Measurements from ENCODE around the gene VWF.

DNA sequence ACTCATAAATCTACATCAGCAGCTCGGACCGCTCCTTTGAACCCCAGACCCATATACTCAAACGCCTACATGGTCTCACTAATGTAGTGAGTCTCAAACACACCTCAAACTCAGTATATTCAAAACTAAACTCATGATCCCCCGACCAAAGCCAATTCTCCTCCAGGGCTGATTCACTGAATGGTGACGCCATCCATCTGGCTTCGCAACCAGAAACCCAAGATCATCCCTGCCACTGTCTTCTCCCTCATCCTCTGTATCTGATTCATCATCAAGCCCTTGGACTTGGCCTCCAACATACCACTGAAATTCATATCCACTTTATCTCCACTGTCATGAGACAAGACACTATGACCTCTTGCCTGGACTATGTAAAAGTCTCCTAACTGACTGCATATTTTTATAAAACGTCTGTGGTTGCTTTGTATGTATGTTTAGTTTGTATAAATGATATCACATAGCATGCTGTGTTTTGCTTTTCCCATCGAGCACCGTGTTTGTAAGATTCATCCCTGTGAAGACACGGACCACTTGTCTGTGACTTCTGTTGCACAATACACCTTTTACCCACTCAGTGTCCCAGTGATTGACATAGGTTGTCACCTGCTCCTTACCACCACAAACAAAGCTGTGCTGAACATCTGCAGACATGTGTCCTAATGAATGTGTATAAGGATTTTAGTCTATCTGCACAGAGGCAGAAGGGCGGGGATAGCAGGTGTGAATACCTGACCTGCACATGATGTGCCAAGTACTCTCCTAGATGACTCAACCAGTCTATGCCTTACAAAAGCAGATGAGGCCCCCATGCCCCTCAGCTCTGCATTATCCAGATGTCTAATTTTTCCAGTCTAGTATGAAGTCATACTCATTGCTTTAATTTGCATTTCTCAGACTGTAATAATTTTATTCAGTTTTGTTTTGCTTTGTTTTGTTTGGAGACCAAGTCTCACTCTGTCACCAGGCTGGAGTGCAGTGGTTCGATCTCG, 76.9 kb downstream of the VWF start:
- TF ChIP-seq, protein P1, sequence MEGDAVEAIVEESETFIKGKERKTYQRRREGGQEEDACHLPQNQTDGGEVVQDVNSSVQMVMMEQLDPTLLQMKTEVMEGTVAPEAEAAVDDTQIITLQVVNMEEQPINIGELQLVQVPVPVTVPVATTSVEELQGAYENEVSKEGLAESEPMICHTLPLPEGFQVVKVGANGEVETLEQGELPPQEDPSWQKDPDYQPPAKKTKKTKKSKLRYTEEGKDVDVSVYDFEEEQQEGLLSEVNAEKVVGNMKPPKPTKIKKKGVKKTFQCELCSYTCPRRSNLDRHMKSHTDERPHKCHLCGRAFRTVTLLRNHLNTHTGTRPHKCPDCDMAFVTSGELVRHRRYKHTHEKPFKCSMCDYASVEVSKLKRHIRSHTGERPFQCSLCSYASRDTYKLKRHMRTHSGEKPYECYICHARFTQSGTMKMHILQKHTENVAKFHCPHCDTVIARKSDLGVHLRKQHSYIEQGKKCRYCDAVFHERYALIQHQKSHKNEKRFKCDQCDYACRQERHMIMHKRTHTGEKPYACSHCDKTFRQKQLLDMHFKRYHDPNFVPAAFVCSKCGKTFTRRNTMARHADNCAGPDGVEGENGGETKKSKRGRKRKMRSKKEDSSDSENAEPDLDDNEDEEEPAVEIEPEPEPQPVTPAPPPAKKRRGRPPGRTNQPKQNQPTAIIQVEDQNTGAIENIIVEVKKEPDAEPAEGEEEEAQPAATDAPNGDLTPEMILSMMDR (IDR thresholded peaks at IDR 0.05) = no peak
- TF ChIP-seq POLR2A (IDR thresholded peaks at IDR 0.05) (no peak), EP300 (IDR thresholded peaks at IDR 0.05) (no peak)
